ENCODE measurements around the gene HEY2.

DNA sequence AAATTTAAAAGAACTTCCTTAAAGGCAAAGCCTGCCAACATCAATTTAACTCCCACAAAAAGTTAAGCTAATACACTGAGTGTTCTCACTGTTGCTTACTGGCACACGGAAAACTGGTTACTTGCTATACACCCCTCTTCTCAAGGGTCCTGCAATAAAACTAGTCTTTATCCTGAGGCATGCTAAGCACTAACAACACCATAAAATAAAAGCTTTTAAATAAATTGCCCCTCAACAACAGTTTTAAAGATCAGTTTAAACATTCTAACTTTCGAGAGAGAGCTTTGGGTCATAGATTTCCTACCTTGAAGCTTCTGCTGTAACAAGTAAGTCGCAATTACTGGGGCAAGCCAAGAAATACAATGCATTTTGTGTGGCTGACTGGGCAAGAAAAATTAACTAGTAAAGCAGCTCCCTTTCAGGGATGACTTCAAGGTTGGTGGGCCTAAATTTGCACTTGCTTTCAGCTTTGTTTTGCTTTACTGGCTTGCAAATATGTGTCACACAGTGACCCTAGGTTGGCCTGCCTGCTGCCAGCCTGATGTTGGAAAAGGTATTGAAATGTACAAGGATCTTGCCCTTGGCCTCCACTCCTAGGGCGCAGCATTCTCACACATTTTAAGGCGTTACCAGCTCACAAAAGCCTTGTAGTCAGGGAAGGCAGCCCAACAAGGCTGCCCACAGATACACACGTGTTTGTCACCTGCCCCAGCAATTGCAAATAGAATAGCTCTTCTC lies 4.0 kb upstream of the HEY2 start:
- TF ChIP-seq, protein P1, sequence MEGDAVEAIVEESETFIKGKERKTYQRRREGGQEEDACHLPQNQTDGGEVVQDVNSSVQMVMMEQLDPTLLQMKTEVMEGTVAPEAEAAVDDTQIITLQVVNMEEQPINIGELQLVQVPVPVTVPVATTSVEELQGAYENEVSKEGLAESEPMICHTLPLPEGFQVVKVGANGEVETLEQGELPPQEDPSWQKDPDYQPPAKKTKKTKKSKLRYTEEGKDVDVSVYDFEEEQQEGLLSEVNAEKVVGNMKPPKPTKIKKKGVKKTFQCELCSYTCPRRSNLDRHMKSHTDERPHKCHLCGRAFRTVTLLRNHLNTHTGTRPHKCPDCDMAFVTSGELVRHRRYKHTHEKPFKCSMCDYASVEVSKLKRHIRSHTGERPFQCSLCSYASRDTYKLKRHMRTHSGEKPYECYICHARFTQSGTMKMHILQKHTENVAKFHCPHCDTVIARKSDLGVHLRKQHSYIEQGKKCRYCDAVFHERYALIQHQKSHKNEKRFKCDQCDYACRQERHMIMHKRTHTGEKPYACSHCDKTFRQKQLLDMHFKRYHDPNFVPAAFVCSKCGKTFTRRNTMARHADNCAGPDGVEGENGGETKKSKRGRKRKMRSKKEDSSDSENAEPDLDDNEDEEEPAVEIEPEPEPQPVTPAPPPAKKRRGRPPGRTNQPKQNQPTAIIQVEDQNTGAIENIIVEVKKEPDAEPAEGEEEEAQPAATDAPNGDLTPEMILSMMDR (IDR thresholded peaks at IDR 0.05) = no peak
- TF ChIP-seq KDM1A (IDR thresholded peaks at IDR 0.05; ENCODE audit: low read depth) (no peak), HOXA7 (CRISPR knock-in tag; IDR thresholded peaks at IDR 0.05) (no peak)

Measured in A549 (cell line).